HEK293T (cell line): ENCODE results near the gene TESK2.

Experiments
- CTCF ChIA-PET: fragments of 350-600 bp; formaldehyde crosslinking; extraction: SDS; loops from one replicate; lab custom pipeline; 2021; ENCODE audit warnings: antibody characterized with exemption, inconsistent platforms; lab: Yijun Ruan, JAX
- POLR2A ChIA-PET: fragments of 350-600 bp; formaldehyde crosslinking; extraction: SDS; loops from one replicate; lab custom pipeline; 2020; ENCODE audit warnings: antibody characterized with exemption, inconsistent platforms; lab: Yijun Ruan, JAX
- DNase-seq: peaks from one replicate; pipeline ENCODE4 v3.0.0; 2012; ENCODE audit warnings: mixed read lengths; ENCODE audit errors: extremely low spot score
- ARNT ChIP-seq: fragments of 450-650 bp; IDR thresholded peaks from 2 replicates; pipeline ENCODE4 v1.6.1; 2017; ENCODE audit warnings: mild to moderate bottlenecking
- BHLHE40 ChIP-seq: fragments of 450-650 bp; IDR thresholded peaks from 2 replicates; pipeline ENCODE4 v1.6.1; 2016; ENCODE audit warnings: mild to moderate bottlenecking, moderate library complexity, borderline replicate concordance
- CTBP1 ChIP-seq: fragments of 450-650 bp; IDR thresholded peaks from 2 replicates; pipeline ENCODE4 v1.6.1; 2016; ENCODE audit warnings: borderline replicate concordance
- ELF4 ChIP-seq: fragments of 450-650 bp; IDR thresholded peaks from 2 replicates; pipeline ENCODE4 v1.6.1; 2017; ENCODE audit warnings: antibody characterized with exemption
- FOXA1 ChIP-seq: fragments of 450-650 bp; IDR thresholded peaks from 2 replicates; pipeline ENCODE4 v1.6.1; 2016; ENCODE audit warnings: mild to moderate bottlenecking
- FOXK2 ChIP-seq: fragments of 450-650 bp; IDR thresholded peaks from 2 replicates; pipeline ENCODE4 v1.6.1; 2016; ENCODE audit warnings: mild to moderate bottlenecking
- FOXM1 ChIP-seq: fragments of 450-650 bp; IDR thresholded peaks from 2 replicates; pipeline ENCODE4 v1.6.1; 2017; ENCODE audit warnings: mild to moderate bottlenecking, borderline replicate concordance
- HDGF ChIP-seq: fragments of 450-650 bp; IDR thresholded peaks from 2 replicates; pipeline ENCODE4 v1.6.1; 2017; ENCODE audit warnings: antibody characterized with exemption, borderline replicate concordance
- L3MBTL2 ChIP-seq: fragments of 450-650 bp; conservative IDR thresholded peaks from 2 replicates; pipeline ENCODE4 v1.6.1; 2016; ENCODE audit warnings: mild to moderate bottlenecking
- LEF1 ChIP-seq: fragments of 450-650 bp; IDR thresholded peaks from 2 replicates; pipeline ENCODE4 v1.6.1; 2017; ENCODE audit warnings: mild to moderate bottlenecking, borderline replicate concordance
- NFRKB ChIP-seq: fragments of 450-650 bp; IDR thresholded peaks from 2 replicates; pipeline ENCODE4 v1.6.1; 2016; ENCODE audit warnings: mild to moderate bottlenecking, moderate library complexity
- PKNOX1 ChIP-seq: fragments of 450-650 bp; IDR thresholded peaks from 2 replicates; pipeline ENCODE4 v1.6.1; 2016
- SP1 ChIP-seq: fragments of 450-650 bp; IDR thresholded peaks from 2 replicates; pipeline ENCODE4 v1.6.1; 2017
- SUZ12 ChIP-seq: fragments of 450-650 bp; IDR thresholded peaks from 2 replicates; pipeline ENCODE4 v1.6.1; 2016; ENCODE audit warnings: mild to moderate bottlenecking
- TARDBP ChIP-seq: fragments of 450-650 bp; IDR thresholded peaks from 2 replicates; pipeline ENCODE4 v1.6.1; 2016
- ZNF384 ChIP-seq: fragments of 450-650 bp; IDR thresholded peaks from 2 replicates; pipeline ENCODE4 v1.6.1; 2016

Gene TESK2

GRCh38 chr1:45325851-45326506, 165.0 kb downstream of the TESK2 start:
- DNase-seq: no peak
- POLR2A ChIA-PET: interaction anchor here (0.9 to 7.0 kb wide), 2 partner anchors 14 to 21 kb away, joined by 3 to 61 read pairs; partner anchors contain the start of genes MUTYH and TOE1
- CTCF ChIA-PET: interaction anchor here (0.7 kb wide), 1 partner anchor 71 kb away, joined by 3 read pairs; no protein-coding TSS in a partner anchor

GRCh38 chr1:45322486-45323040, 168.4 kb downstream of the TESK2 start:
- POLR2A ChIA-PET: no interaction called here

More at GRCh38 chr1:45325851-45326506, 165.0 kb downstream of the TESK2 start:
- TF ChIP-seq TARDBP: no peak
- TF ChIP-seq HDGF: no peak
- no peak for TF ChIP-seq ZNF384
- no peak for TF ChIP-seq LEF1
- TF ChIP-seq FOXA1: no peak
- no peak for TF ChIP-seq L3MBTL2
- TF ChIP-seq NFRKB: no peak
- TF ChIP-seq BHLHE40: no peak
- no peak for TF ChIP-seq PKNOX1
- no peak for TF ChIP-seq FOXK2
- TF ChIP-seq SUZ12: no peak
- TF ChIP-seq ELF4: no peak
- TF ChIP-seq ARNT: no peak
- no peak for TF ChIP-seq FOXM1
- TF ChIP-seq SP1: no peak
- no peak for TF ChIP-seq CTBP1

GRCh38 chr1:45321444-45321843, 169.5 kb downstream of the TESK2 start:
- ChIA-PET CTCF (no interaction called here), POLR2A (interaction anchor here (3.9 kb wide), 1 partner anchor 19 kb away, joined by 27 read pairs; the partner anchor contains the start of genes MUTYH and TOE1)
- TF ChIP-seq ARNT (no peak), FOXM1 (no peak), FOXA1 (no peak), SP1 (no peak), ELF4 (no peak), TARDBP (no peak), SUZ12 (no peak), LEF1 (no peak), NFRKB (no peak), FOXK2 (no peak)
- DNase-seq: no peak

More at GRCh38 chr1:45322486-45323040, 168.4 kb downstream of the TESK2 start:
- CTCF ChIA-PET: no interaction called here
- TF ChIP-seq L3MBTL2 (no peak), HDGF (no peak), FOXM1 (no peak), LEF1 (no peak), PKNOX1 (no peak), ZNF384 (no peak), SP1 (no peak)
- no peak for DNase-seq

GRCh38 chr1:45319761-45320160, 171.2 kb downstream of the TESK2 start:
- no peak for DNase-seq
- ChIA-PET CTCF (no interaction called here), POLR2A (interaction anchor here (3.9 kb wide), 1 partner anchor 20 kb away, joined by 27 read pairs; the partner anchor contains the start of genes MUTYH and TOE1)
- no peak for TF ChIP-seq FOXM1

- CTCF ChIA-PET: no interaction called here
- no peak for TF ChIP-seq ELF4
- no peak for TF ChIP-seq FOXM1
- no peak for TF ChIP-seq FOXA1
- no peak for TF ChIP-seq ARNT
- no peak for TF ChIP-seq LEF1
- no peak for TF ChIP-seq SP1
- no peak for TF ChIP-seq SUZ12
- no peak for TF ChIP-seq TARDBP
- no peak for TF ChIP-seq ZNF384
- no peak for TF ChIP-seq BHLHE40
- no peak for TF ChIP-seq FOXK2
- TF ChIP-seq HDGF: no peak
- TF ChIP-seq CTBP1: no peak
- no peak for TF ChIP-seq PKNOX1
- no peak for TF ChIP-seq NFRKB
- POLR2A ChIA-PET: no interaction called here
- DNase-seq: no peak
Observed at GRCh38 chr1:45317166-45317565, 173.8 kb downstream of the TESK2 start.

- CTCF ChIA-PET: interaction anchor here (0.6 kb wide), 1 partner anchor 295 kb away, joined by 3 read pairs; no protein-coding TSS in a partner anchor
- POLR2A ChIA-PET: interaction anchor here (0.8 kb wide), 1 partner anchor 11 kb away, joined by 5 read pairs; no protein-coding TSS in a partner anchor
- TF ChIP-seq ARNT: no peak
- no peak for TF ChIP-seq CTBP1
- no peak for TF ChIP-seq SUZ12
- TF ChIP-seq PKNOX1: no peak
- TF ChIP-seq HDGF: no peak
- TF ChIP-seq FOXK2: no peak
- TF ChIP-seq TARDBP: no peak
- TF ChIP-seq L3MBTL2: no peak
- TF ChIP-seq FOXM1: no peak
- no peak for TF ChIP-seq SP1
- TF ChIP-seq BHLHE40: no peak
- no peak for TF ChIP-seq ELF4
- no peak for TF ChIP-seq ZNF384
- TF ChIP-seq NFRKB: no peak
- no peak for TF ChIP-seq LEF1
- TF ChIP-seq FOXA1: no peak
Observed at GRCh38 chr1:45314266-45314665, 176.7 kb downstream of the TESK2 start.

More at GRCh38 chr1:45314266-45314665, 176.7 kb downstream of the TESK2 start:
- no peak for DNase-seq
